HCT116 (cell line): ENCODE data around the gene NEU4. TPM values are rescaled to one million over a fixed set of nuclear protein-coding genes. Genes with fewer than 3 reads are reported as not detected.

Experiments used
- ATAC-seq: fragments of 200-7000 bp; cut with Tn5 transposase; 2 replicates; pipeline ENCODE4 v1.9.1; 2020; ENCODE audit warnings: mild to moderate bottlenecking, moderate library complexity
- BruUV-seq: library from RNA; stranded (reverse); fragments of 400-500 nt; replicated peaks from 2 replicates; lab custom pipeline; 2021; lab: Mats Ljungman, UMichigan
- CTCF ChIA-PET: fragments of 300-600 bp; sonication (Branson Sonifier 250); formaldehyde crosslinking; loops from one replicate; lab custom pipeline; 2021; ENCODE audit warnings: antibody characterized with exemption; lab: Charles Lee
- POLR2A ChIA-PET: fragments of 300-600, 350-600 bp; sonication (Branson Sonifier 250); formaldehyde crosslinking; loops from one replicate; lab custom pipeline; 2021; ENCODE audit warnings: antibody characterized with exemption; lab: Charles Lee
- RAD21 ChIA-PET, 2 experiments: fragments of 300-600 bp; sonication (Branson Sonifier 250); formaldehyde crosslinking; loops; one replicate each; lab custom pipeline; 2023; ENCODE audit warnings: low total read pairs in 2 of 2; ENCODE audit not compliant: uncharacterized antibody in 2 of 2, unreplicated experiment in 2 of 2, low non-redundant PET in 1 of 2; lab: Charles Lee
- DNase-seq: peaks from one replicate; pipeline ENCODE4 v3.0.0-alpha.2; 2010; ENCODE audit warnings: low read depth, low spot score
- H2AFZ ChIP-seq: fragments of 200-600 bp; shearing (Covaris generic), sonication (generic); 2 replicates; pipeline ENCODE4 v1.6.1; 2017; ENCODE audit warnings: low read depth, mixed run types, mixed read lengths, antibody characterized with exemption, low read length; ENCODE audit not compliant: poor library complexity, severe bottlenecking
- H3K27ac ChIP-seq: 2 replicates; pipeline ENCODE4 v1.5.1; 2012; ENCODE audit warnings: low read depth, low read length
- H3K27me3 ChIP-seq: fragments of 200-600 bp; sonication (generic); 2 replicates; pipeline ENCODE4 v1.6.1; 2016; ENCODE audit warnings: mixed run types, low read length, mixed read lengths; ENCODE audit not compliant: insufficient read depth
- H3K36me3 ChIP-seq, 2 experiments: fragments of 200-500 bp in 1 of 2; fragments of 200-600 bp in 1 of 2; sonication (Bioruptor generic) in 1 of 2; sonication (generic) in 1 of 2; 2 replicates each; pipeline versions ENCODE4 v1.5.1 to v1.6.1; 2014 to 2016; ENCODE audit warnings: low read length in 2 of 2, inconsistent platforms in 1 of 2, mixed read lengths in 1 of 2, mixed run types in 1 of 2; ENCODE audit not compliant: insufficient read depth in 2 of 2, control insufficient read depth in 1 of 2
- H3K4me1 ChIP-seq, 2 experiments: fragments of 200-600 bp in 1 of 2; sonication (generic) in 1 of 2; 2 replicates each; pipeline versions ENCODE4 v1.5.1 to v1.6.1; 2012 to 2017; ENCODE audit warnings: low read length in 2 of 2, inconsistent platforms in 1 of 2, mild to moderate bottlenecking in 1 of 2, mixed read lengths in 1 of 2, mixed run types in 1 of 2, moderate library complexity in 1 of 2; ENCODE audit not compliant: insufficient read depth in 2 of 2, control insufficient read depth in 1 of 2
- H3K4me2 ChIP-seq: fragments of 200-600 bp; sonication (generic); 2 replicates; pipeline ENCODE4 v1.6.1; 2017; ENCODE audit warnings: mixed run types, low read length, mixed read lengths
- H3K4me3 ChIP-seq, 2 experiments: fragments of 200-600 bp in 1 of 2; sonication (generic) in 1 of 2; replicated peaks in 1 of 2; 2 replicates each; pipeline ENCODE4 v1.5.1; 2011 to 2016; ENCODE audit warnings: low read length in 2 of 2, control low read depth in 1 of 2, low read depth in 1 of 2, mild to moderate bottlenecking in 1 of 2, mixed read lengths in 1 of 2, mixed run types in 1 of 2
- H3K79me2 ChIP-seq: fragments of 200-600 bp; sonication (generic); 2 replicates; pipeline ENCODE4 v1.6.1; 2017; ENCODE audit warnings: mild to moderate bottlenecking, mixed run types, low read length, moderate library complexity, mixed read lengths; ENCODE audit not compliant: insufficient read depth
- H3K9ac ChIP-seq: fragments of 200-600 bp; sonication (generic); 2 replicates; pipeline ENCODE4 v1.6.1; 2016; ENCODE audit warnings: low read length, mixed read lengths
- H3K9me2 ChIP-seq: fragments of 200-600 bp; sonication (generic), shearing (Covaris generic); 2 replicates; pipeline ENCODE4 v1.6.1; 2017; ENCODE audit warnings: mixed run types, mild to moderate bottlenecking, moderate library complexity; ENCODE audit not compliant: insufficient read depth
- H3K9me3 ChIP-seq, 2 experiments: fragments of 200-500 bp in 1 of 2; fragments of 200-600 bp in 1 of 2; sonication (Bioruptor generic) in 1 of 2; sonication (generic) in 1 of 2; 2 replicates each; pipeline ENCODE4 v1.6.1; 2014 to 2017; ENCODE audit warnings: low read length in 2 of 2, mixed read lengths in 2 of 2, inconsistent platforms in 1 of 2, low read depth in 1 of 2, mild to moderate bottlenecking in 1 of 2, mixed run types in 1 of 2, moderate library complexity in 1 of 2; ENCODE audit not compliant: control insufficient read depth in 1 of 2, insufficient read depth in 1 of 2
- H4K20me1 ChIP-seq: fragments of 200-600 bp; sonication (generic), shearing (Covaris generic); 2 replicates; pipeline ENCODE4 v1.6.1; 2017; ENCODE audit warnings: mixed run types, mild to moderate bottlenecking, moderate library complexity; ENCODE audit not compliant: insufficient read depth
- CBX3 ChIP-seq: IDR thresholded peaks from 2 replicates; pipeline ENCODE4 v1.6.1; 2012; ENCODE audit warnings: low read depth
- CTCF ChIP-seq, 3 experiments: fragments of 200-600 bp in 1 of 3; sonication (generic) in 1 of 3; IDR thresholded peaks in 2 of 3; conservative IDR thresholded peaks in 1 of 3; 2 replicates each; pipeline ENCODE4 v1.5.1; 2012 to 2017; ENCODE audit warnings: low read depth in 2 of 3, low read length in 2 of 3, antibody characterized with exemption in 1 of 3, borderline replicate concordance in 1 of 3, control low read depth in 1 of 3, mild to moderate bottlenecking in 1 of 3, mixed read lengths in 1 of 3, mixed run types in 1 of 3, moderate library complexity in 1 of 3; ENCODE audit not compliant: insufficient read depth in 1 of 3
- EGR1 ChIP-seq: IDR thresholded peaks from 2 replicates; pipeline ENCODE4 v1.6.1; 2012; ENCODE audit warnings: low read depth
- FOSL1 ChIP-seq: IDR thresholded peaks from 2 replicates; pipeline ENCODE4 v1.6.1; 2012; ENCODE audit warnings: low read depth
- JUND ChIP-seq: IDR thresholded peaks from 2 replicates; pipeline ENCODE4 v1.6.1; 2012
- MAX ChIP-seq: IDR thresholded peaks from 2 replicates; pipeline ENCODE4 v1.6.1; 2012
- POLR2A ChIP-seq: IDR thresholded peaks from 2 replicates; pipeline ENCODE4 v1.7.0; 2011; ENCODE audit warnings: borderline replicate concordance; ENCODE audit not compliant: insufficient read depth, insufficient read length; ENCODE audit errors: extremely low read depth
- POLR2AphosphoS5 ChIP-seq: IDR thresholded peaks from 2 replicates; pipeline ENCODE4 v1.6.1; 2011; ENCODE audit warnings: mild to moderate bottlenecking, low read depth, low read length, moderate library complexity
- RAD21 ChIP-seq: IDR thresholded peaks from 2 replicates; pipeline ENCODE4 v1.6.1; 2012; ENCODE audit warnings: low read depth, mild to moderate bottlenecking
- SP1 ChIP-seq: IDR thresholded peaks from 2 replicates; pipeline ENCODE4 v1.6.1; 2012; ENCODE audit warnings: low read depth
- TCF7L2 ChIP-seq: IDR thresholded peaks from 2 replicates; pipeline ENCODE4 v1.7.0; 2011; ENCODE audit warnings: borderline replicate concordance, inconsistent platforms; ENCODE audit not compliant: insufficient read depth, insufficient read length; ENCODE audit errors: extremely low read depth
- intact Hi-C: fragments of 100-400 bp; cut with micrococcal nuclease; formaldehyde crosslinking; loops from 2 replicates; pipeline ENCODE4 v1.10.0; 2022
- total RNA-seq: library from RNA; stranded (reverse); gene quantifications from one replicate; pipeline ENCODE4 v1.2.1, GENCODE V29; 2021; ENCODE audit not compliant: unreplicated experiment

Gene NEU4
- total RNA-seq, 1 experiment from 2014 or later = 0.34 TPM

GRCh38 chr2:241788135-241788534 lies 20.9 kb upstream of the NEU4 start:
- POLR2A ChIA-PET = no interaction called here
- BruUV-seq = no TSS peak
- Histone ChIP-seq H3K79me2 (no peaks in the 10 kb centered on the region), H3K36me3 (no peaks in the 10 kb centered on the region), H4K20me1 (no peaks in the 10 kb centered on the region), H3K4me3 (no peak overlapping the region), H2AFZ (peak overlapping the region; percentile 60), H3K9me2 (no peaks in the 10 kb centered on the region), H3K27me3 (no peaks in the 10 kb centered on the region), H3K9ac (no peak overlapping the region), H3K4me2 (peak overlapping the region; percentile 52), H3K27ac (no peak overlapping the region), H3K9me3 (no peaks in the 10 kb centered on the region), H3K4me1 (peaks cover 21 to 31% of the 10 kb centered on the region in 2 experiments)
- no peak for TF ChIP-seq RAD21
- no peak for TF ChIP-seq CTCF (IDR thresholded peaks at IDR 0.05 in 2 of 3, conservative IDR thresholded peaks at IDR 0.05 in 1 of 3; ENCODE audit: borderline replicate concordance in 1 of 3, insufficient read depth in 1 of 3, low read depth in 2 of 3, low read length in 2 of 3)
- TF ChIP-seq CBX3 = no peak
- no peak for TF ChIP-seq EGR1
- TF ChIP-seq SP1 = no peak
- TF ChIP-seq POLR2A = no peak
- TF ChIP-seq MAX = no peak
- no peak for TF ChIP-seq POLR2AphosphoS5
- CTCF ChIA-PET = no interaction called here
- ATAC-seq = no peak
- DNase-seq = no peak
- RAD21 ChIA-PET = no interaction called here
- intact Hi-C loops = no loop called here

GRCh38 chr2:241788572-241788971 lies 20.4 kb upstream of the NEU4 start:
- RAD21 ChIA-PET = no interaction called here
- no peak overlapping the region for H3K27ac ChIP-seq
- BruUV-seq = no TSS peak
- H3K27me3 ChIP-seq = no peaks in the 10 kb centered on the region
- H3K9ac ChIP-seq = no peak overlapping the region
- no peaks in the 10 kb centered on the region for H4K20me1 ChIP-seq
- H3K4me2 ChIP-seq = peak overlapping the region; percentile 52
- no peaks in the 10 kb centered on the region for H3K36me3 ChIP-seq
- TF ChIP-seq FOSL1 = peak; percentile 65
- TF ChIP-seq TCF7L2 = no peak
- peak; percentile 18; the same call in 1 of the 2 replicates for TF ChIP-seq JUND
- TF ChIP-seq, all 23 proteins: peak for 2
- Histone ChIP-seq H3K9me3 (no peaks in the 10 kb centered on the region), H3K4me1 (peaks cover 21 to 31% of the 10 kb centered on the region in 2 experiments), H3K79me2 (no peaks in the 10 kb centered on the region), H3K9me2 (no peaks in the 10 kb centered on the region), H3K4me3 (no peak overlapping the region), H2AFZ (peak overlapping the region; percentile 60)
- ChIA-PET POLR2A (no interaction called here), CTCF (no interaction called here)
- DNase-seq = peak; percentile 31
- intact Hi-C loops = no loop called here
- peak; percentile 78 for ATAC-seq
